GM12878 (cell line): ENCODE results near the gene HBD. TPM values are rescaled to one million over a fixed set of nuclear protein-coding genes. Genes with fewer than 3 reads are reported as not detected.

Experiments
- ATAC-seq: fragments of 200-7000 bp; cut with Tn5 transposase; 3 replicates; pipeline ENCODE4 v1.9.1; 2020; ENCODE audit warnings: mild to moderate bottlenecking, moderate library complexity
- BruUV-seq: library from RNA; stranded (reverse); fragments of 400-500 nt; replicated peaks from 2 replicates; lab custom pipeline; 2021; lab: Mats Ljungman, UMichigan
- CTCF ChIA-PET: fragments of 300-600 bp; sonication (Branson Sonifier 250); formaldehyde crosslinking; extraction: SDS; loops from one replicate; lab custom pipeline; 2021; ENCODE audit warnings: inconsistent platforms; lab: Yijun Ruan, JAX
- POLR2A ChIA-PET: fragments of 350-600 bp; formaldehyde crosslinking; extraction: SDS; loops from one replicate; lab custom pipeline; 2021; ENCODE audit warnings: inconsistent platforms; lab: Charles Lee
- RAD21 ChIA-PET: fragments of 300-600 bp; sonication (Branson Sonifier 250); formaldehyde crosslinking; loops from one replicate; lab custom pipeline; 2023; ENCODE audit warnings: antibody characterized with exemption; ENCODE audit not compliant: unreplicated experiment; lab: Charles Lee
- SMC1A ChIA-PET: fragments of 300-600 bp; sonication (Branson Sonifier 250); formaldehyde crosslinking; loops from one replicate; lab custom pipeline; 2023; ENCODE audit not compliant: unreplicated experiment, uncharacterized antibody; lab: Charles Lee
- DNase-seq: peaks from one replicate; pipeline ENCODE4 v3.0.0-alpha.2; 2011; ENCODE audit warnings: low read depth, low spot score
- FAIRE-seq: peaks from 3 replicates; lab custom pipeline; 2011; peaks lifted over from hg19 to GRCh38; lab: Jason Lieb, UNC
- H2AFZ ChIP-seq: 2 replicates; pipeline ENCODE4 v1.6.0; 2011; ENCODE audit warnings: low read depth, low read length, control low read depth; ENCODE audit not compliant: control insufficient read depth
- H3K27ac ChIP-seq: 2 replicates; pipeline ENCODE4 v1.5.1; 2011; ENCODE audit warnings: control low read depth; ENCODE audit not compliant: control insufficient read depth, insufficient read depth
- H3K27me3 ChIP-seq, 2 experiments: replicated peaks in 1 of 2; 2 replicates each; pipeline versions ENCODE4 v1.6.0 to v1.6.1; 2011; ENCODE audit warnings: low read length in 1 of 2; ENCODE audit not compliant: control insufficient read depth in 2 of 2, insufficient read depth in 2 of 2
- H3K36me3 ChIP-seq, 2 experiments: 2 replicates each; pipeline ENCODE4 v1.5.1; 2011; ENCODE audit warnings: low read length in 1 of 2; ENCODE audit not compliant: control insufficient read depth in 2 of 2, insufficient read depth in 2 of 2
- H3K4me1 ChIP-seq: 2 replicates; pipeline ENCODE4 v1.6.1; 2011; ENCODE audit warnings: mild to moderate bottlenecking, low read length, moderate library complexity, mixed read lengths; ENCODE audit not compliant: control insufficient read depth, insufficient read depth
- H3K4me2 ChIP-seq: 2 replicates; pipeline ENCODE4 v1.6.0; 2011; ENCODE audit warnings: control low read depth; ENCODE audit not compliant: control insufficient read depth, insufficient read depth
- H3K4me3 ChIP-seq: fragments of 200-600 bp; sonication (generic); 2 replicates; pipeline ENCODE4 v1.5.1; 2016
- H3K79me2 ChIP-seq: 2 replicates; pipeline ENCODE4 v1.6.0; 2011; ENCODE audit warnings: low read length; ENCODE audit not compliant: control insufficient read depth, insufficient read depth
- H3K9ac ChIP-seq: 2 replicates; pipeline ENCODE4 v1.8.0; 2011; ENCODE audit warnings: low read length, control low read depth, mixed read lengths; ENCODE audit not compliant: control insufficient read depth, insufficient read depth
- H3K9me3 ChIP-seq: replicated peaks from 3 replicates; pipeline ENCODE4 v1.5.1; 2011; ENCODE audit warnings: mild to moderate bottlenecking, low read length; ENCODE audit not compliant: control insufficient read depth, insufficient read depth
- H4K20me1 ChIP-seq: 2 replicates; pipeline ENCODE4 v1.6.0; 2011; ENCODE audit not compliant: control insufficient read depth, insufficient read depth
- BCL11A ChIP-seq: IDR thresholded peaks from 2 replicates; pipeline ENCODE4 v1.6.1; 2011; ENCODE audit warnings: low read depth, low read length
- E4F1 ChIP-seq: fragments of 450-650 bp; IDR thresholded peaks from 2 replicates; pipeline ENCODE4 v1.6.1; 2018; ENCODE audit warnings: borderline replicate concordance, mild to moderate bottlenecking; ENCODE audit not compliant: partially characterized antibody
- FOS ChIP-seq: IDR thresholded peaks from 3 replicates; pipeline ENCODE4 v1.6.1; 2011; ENCODE audit warnings: borderline replicate concordance; ENCODE audit not compliant: insufficient read length; ENCODE audit errors: extremely low read depth
- LARP7 ChIP-seq: fragments of 450-650 bp; IDR thresholded peaks from 2 replicates; pipeline ENCODE4 v1.6.1; 2017; ENCODE audit warnings: mild to moderate bottlenecking
- RAD51 ChIP-seq: fragments of 450-650 bp; IDR thresholded peaks from 2 replicates; pipeline ENCODE4 v1.6.1; 2016; ENCODE audit warnings: moderate library complexity, mild to moderate bottlenecking, inconsistent platforms
- WRNIP1 ChIP-seq: IDR thresholded peaks from 2 replicates; pipeline ENCODE4 v1.6.1; 2011; ENCODE audit warnings: low read depth, low read length, improper control_type of control experiment, borderline replicate concordance
- ZNF207 ChIP-seq: fragments of 450-650 bp; IDR thresholded peaks from 2 replicates; pipeline ENCODE4 v1.6.1; 2014; ENCODE audit warnings: antibody characterized with exemption, mild to moderate bottlenecking, borderline replicate concordance
- ZNF274 ChIP-seq: IDR thresholded peaks from one replicate; pipeline ENCODE4 v1.8.0; 2011; ENCODE audit not compliant: insufficient read length, insufficient read depth
- WGBS: methylation state at CpG from one replicate; pipeline ENCODE4 v1.1.6; 2016; ENCODE audit warnings: low lambda C conversion rate; ENCODE audit not compliant: insufficient replicate concordance, insufficient coverage; ENCODE audit errors: missing lambda C conversion rate; 5-methylcytosine and 5-hydroxymethylcytosine counted together
- in situ Hi-C: fragments of 300-500 bp; cut with MboI; formaldehyde crosslinking; loops from 9 replicates; pipeline ENCODE4 v1.14.3; 2018; ENCODE audit warnings: mixed read lengths
- intact Hi-C: fragments of 100-400 bp; cut with micrococcal nuclease; formaldehyde crosslinking; loops from one replicate; pipeline ENCODE4 v1.14.2; 2022; ENCODE audit not compliant: unreplicated experiment
- polyA plus RNA-seq, 11 experiments: library from polyadenylated mRNA; depleted of rRNA in 4 of 11; unstranded in 6 of 11; stranded (reverse) in 5 of 11; fragments of >200 nt; fragmentation: Nextera tagmentation in 4 of 11; fragmentation: Illumina TruSeq in 1 of 11; extraction: Ambion mirVana in 4 of 11; extraction: Trizol in 1 of 11; gene quantifications; 1 replicate in 1 of 11; 2 replicates in 10 of 11; pipeline versions ENCODE4 v1.2.1 to v1.2.3, GENCODE V29; 2011 to 2016; ENCODE audit warnings: inconsistent platforms in 2 of 11, missing spikeins in 2 of 11, low read depth in 1 of 11
- total RNA-seq, 4 experiments: library from RNA; depleted of rRNA in 3 of 4; stranded (reverse); fragments of >200 nt in 3 of 4; fragmentation: Illumina TruSeq in 1 of 4; extraction: Trizol in 1 of 4; gene quantifications; 2 replicates each; pipeline versions ENCODE4 v1.2.1 to v1.2.3, GENCODE V29; 2013 to 2021
- TF ChIP-seq, protein P1 (sequence below): fragments of 450-650 bp; conservative IDR thresholded peaks from 2 replicates; pipeline ENCODE4 v1.6.1; 2017; ENCODE audit warnings: mild to moderate bottlenecking, moderate library complexity
- TF ChIP-seq, protein P2 (sequence below): fragments of 450-650 bp; IDR thresholded peaks from 2 replicates; pipeline ENCODE4 v1.6.1; 2016; ENCODE audit warnings: mild to moderate bottlenecking
- TF ChIP-seq, protein P3 (sequence below): IDR thresholded peaks from 2 replicates; pipeline ENCODE4 v1.6.1; 2012; ENCODE audit warnings: low read depth, low read length, improper control_type of control experiment
- TF ChIP-seq, protein P4 (sequence below): fragments of 450-650 bp; IDR thresholded peaks from 2 replicates; pipeline ENCODE4 v1.6.1; 2016; ENCODE audit warnings: mild to moderate bottlenecking, moderate library complexity, borderline replicate concordance
- TF ChIP-seq, protein P5 (sequence below): IDR thresholded peaks from 2 replicates; pipeline ENCODE4 v1.6.1; 2012; ENCODE audit warnings: low read length, inconsistent platforms

Gene HBD
- total and polyA plus RNA-seq, 10 of the 15 experiments (the other 5 are each of a cell fraction or from before 2014, with no cell fraction given): 0.11 to 0.32 TPM; not detected in 8

DNA sequence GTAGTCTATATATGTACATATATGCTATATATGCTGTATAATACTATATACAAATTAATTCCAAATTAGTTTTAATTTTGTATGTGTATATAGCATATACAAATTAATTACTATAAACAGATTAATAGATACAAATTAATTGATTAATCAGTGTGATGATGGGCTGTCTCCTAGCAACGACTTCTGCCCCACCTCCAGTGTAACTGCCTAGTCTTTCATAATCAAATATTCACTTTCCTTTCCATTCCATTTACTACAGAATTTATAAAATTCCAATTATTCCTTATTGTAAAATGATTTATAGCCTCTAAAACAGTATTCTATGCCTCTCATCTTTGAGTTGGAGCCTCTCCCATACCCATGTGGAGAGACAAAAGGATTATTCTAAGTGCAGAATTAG, 976 bp downstream of the HBD start:
- no peaks in the 10 kb centered on the region; the same call in 1 of the 2 replicates for H3K4me1 ChIP-seq
- no TSS peak for BruUV-seq
- ChIA-PET CTCF (no interaction called here), POLR2A (no interaction called here), RAD21 (no interaction called here), SMC1A (no interaction called here)
- FAIRE-seq: no peak
- ATAC-seq: no peak
- H3K79me2 ChIP-seq: no peaks in the 10 kb centered on the region
- no peak for DNase-seq
- H3K9me3 ChIP-seq: no peaks in the 10 kb centered on the region
- H3K27me3 ChIP-seq: no peaks in the 10 kb centered on the region
- no peak overlapping the region for H3K9ac ChIP-seq
- intact Hi-C loops (no loop called here), in situ Hi-C loops (no loop called here)
- 0% methylated on average over 1 of the region's 1 CpG for WGBS
- H4K20me1 ChIP-seq: no peaks in the 10 kb centered on the region
- H3K36me3 ChIP-seq: no peaks in the 10 kb centered on the region
- no peak overlapping the region for H2AFZ ChIP-seq
- no peak overlapping the region for H3K4me3 ChIP-seq
- no peak overlapping the region for H3K27ac ChIP-seq
- no peak overlapping the region for H3K4me2 ChIP-seq
- TF ChIP-seq E4F1: no peak
- no peak for TF ChIP-seq ZNF207
- TF ChIP-seq, protein P1, sequence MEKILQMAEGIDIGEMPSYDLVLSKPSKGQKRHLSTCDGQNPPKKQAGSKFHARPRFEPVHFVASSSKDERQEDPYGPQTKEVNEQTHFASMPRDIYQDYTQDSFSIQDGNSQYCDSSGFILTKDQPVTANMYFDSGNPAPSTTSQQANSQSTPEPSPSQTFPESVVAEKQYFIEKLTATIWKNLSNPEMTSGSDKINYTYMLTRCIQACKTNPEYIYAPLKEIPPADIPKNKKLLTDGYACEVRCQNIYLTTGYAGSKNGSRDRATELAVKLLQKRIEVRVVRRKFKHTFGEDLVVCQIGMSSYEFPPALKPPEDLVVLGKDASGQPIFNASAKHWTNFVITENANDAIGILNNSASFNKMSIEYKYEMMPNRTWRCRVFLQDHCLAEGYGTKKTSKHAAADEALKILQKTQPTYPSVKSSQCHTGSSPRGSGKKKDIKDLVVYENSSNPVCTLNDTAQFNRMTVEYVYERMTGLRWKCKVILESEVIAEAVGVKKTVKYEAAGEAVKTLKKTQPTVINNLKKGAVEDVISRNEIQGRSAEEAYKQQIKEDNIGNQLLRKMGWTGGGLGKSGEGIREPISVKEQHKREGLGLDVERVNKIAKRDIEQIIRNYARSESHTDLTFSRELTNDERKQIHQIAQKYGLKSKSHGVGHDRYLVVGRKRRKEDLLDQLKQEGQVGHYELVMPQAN: no peak
- TF ChIP-seq BCL11A: no peak
- TF ChIP-seq, protein P2, sequence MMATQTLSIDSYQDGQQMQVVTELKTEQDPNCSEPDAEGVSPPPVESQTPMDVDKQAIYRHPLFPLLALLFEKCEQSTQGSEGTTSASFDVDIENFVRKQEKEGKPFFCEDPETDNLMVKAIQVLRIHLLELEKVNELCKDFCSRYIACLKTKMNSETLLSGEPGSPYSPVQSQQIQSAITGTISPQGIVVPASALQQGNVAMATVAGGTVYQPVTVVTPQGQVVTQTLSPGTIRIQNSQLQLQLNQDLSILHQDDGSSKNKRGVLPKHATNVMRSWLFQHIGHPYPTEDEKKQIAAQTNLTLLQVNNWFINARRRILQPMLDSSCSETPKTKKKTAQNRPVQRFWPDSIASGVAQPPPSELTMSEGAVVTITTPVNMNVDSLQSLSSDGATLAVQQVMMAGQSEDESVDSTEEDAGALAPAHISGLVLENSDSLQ: no peak
- TF ChIP-seq LARP7: no peak
- TF ChIP-seq FOS: no peak
- TF ChIP-seq, protein P3, sequence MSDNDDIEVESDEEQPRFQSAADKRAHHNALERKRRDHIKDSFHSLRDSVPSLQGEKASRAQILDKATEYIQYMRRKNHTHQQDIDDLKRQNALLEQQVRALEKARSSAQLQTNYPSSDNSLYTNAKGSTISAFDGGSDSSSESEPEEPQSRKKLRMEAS: no peak
- TF ChIP-seq, protein P4, sequence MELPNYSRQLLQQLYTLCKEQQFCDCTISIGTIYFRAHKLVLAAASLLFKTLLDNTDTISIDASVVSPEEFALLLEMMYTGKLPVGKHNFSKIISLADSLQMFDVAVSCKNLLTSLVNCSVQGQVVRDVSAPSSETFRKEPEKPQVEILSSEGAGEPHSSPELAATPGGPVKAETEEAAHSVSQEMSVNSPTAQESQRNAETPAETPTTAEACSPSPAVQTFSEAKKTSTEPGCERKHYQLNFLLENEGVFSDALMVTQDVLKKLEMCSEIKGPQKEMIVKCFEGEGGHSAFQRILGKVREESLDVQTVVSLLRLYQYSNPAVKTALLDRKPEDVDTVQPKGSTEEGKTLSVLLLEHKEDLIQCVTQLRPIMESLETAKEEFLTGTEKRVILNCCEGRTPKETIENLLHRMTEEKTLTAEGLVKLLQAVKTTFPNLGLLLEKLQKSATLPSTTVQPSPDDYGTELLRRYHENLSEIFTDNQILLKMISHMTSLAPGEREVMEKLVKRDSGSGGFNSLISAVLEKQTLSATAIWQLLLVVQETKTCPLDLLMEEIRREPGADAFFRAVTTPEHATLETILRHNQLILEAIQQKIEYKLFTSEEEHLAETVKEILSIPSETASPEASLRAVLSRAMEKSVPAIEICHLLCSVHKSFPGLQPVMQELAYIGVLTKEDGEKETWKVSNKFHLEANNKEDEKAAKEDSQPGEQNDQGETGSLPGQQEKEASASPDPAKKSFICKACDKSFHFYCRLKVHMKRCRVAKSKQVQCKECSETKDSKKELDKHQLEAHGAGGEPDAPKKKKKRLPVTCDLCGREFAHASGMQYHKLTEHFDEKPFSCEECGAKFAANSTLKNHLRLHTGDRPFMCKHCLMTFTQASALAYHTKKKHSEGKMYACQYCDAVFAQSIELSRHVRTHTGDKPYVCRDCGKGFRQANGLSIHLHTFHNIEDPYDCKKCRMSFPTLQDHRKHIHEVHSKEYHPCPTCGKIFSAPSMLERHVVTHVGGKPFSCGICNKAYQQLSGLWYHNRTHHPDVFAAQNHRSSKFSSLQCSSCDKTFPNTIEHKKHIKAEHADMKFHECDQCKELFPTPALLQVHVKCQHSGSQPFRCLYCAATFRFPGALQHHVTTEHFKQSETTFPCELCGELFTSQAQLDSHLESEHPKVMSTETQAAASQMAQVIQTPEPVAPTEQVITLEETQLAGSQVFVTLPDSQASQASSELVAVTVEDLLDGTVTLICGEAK: no peak
- no peak for TF ChIP-seq ZNF274
- TF ChIP-seq RAD51: no peak
- TF ChIP-seq, protein P5, sequence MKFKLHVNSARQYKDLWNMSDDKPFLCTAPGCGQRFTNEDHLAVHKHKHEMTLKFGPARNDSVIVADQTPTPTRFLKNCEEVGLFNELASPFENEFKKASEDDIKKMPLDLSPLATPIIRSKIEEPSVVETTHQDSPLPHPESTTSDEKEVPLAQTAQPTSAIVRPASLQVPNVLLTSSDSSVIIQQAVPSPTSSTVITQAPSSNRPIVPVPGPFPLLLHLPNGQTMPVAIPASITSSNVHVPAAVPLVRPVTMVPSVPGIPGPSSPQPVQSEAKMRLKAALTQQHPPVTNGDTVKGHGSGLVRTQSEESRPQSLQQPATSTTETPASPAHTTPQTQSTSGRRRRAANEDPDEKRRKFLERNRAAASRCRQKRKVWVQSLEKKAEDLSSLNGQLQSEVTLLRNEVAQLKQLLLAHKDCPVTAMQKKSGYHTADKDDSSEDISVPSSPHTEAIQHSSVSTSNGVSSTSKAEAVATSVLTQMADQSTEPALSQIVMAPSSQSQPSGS: no peak
- no peak for TF ChIP-seq WRNIP1
